GM18511 (cell line): ENCODE measurements around the gene CLHC1.
"Not testable (repeated sequence)": the region's sequence is repeated elsewhere in the genome, so short reads cannot be mapped to it uniquely, and the experiment has no call there.

Experiments used
- ATAC-seq: cut with Tn5 transposase; IDR thresholded peaks from one replicate; pipeline ENCODE4 v1.9.1; 2021; ENCODE audit warnings: mild to moderate bottlenecking, moderate library complexity; ENCODE audit not compliant: unreplicated experiment

The CLHC1 gene

DNA sequence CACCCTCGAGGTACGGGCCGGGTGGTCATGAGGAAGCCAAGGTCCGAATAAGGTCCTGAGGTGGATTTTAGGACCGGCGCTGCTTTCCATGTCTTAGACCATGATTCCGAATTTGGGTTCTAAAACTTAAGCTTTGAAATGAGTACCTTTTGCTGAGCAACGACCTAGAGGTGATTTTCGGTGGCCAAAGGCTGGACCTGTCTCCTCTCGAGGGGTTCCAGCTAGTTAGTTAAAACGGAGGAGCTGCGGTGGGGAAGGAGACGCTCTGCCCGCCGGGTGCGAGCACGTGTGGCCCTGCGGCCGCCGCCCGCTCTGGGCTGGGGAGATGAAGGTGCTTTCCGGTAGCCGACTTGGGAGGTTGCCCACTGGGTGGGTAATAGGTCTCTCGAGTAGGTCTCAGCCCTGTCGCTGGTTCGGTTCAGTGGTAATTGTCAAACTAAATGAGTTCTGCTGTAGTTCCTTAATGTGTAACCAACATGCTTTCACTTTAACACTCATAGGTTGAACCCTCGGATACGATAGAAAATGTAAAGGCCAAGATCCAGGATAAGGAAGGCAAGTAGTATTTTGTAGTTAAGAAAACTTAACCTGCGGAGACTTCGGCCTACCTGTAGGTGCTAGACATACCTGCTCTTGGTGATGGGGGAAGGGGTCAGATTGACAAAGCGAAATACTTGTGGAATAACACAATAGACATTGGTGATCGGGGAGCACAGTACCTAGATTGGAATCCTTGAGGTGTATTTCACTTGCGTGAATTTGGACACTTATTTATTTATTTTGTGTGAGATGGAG is 967 bp upstream of the CLHC1 start:
- peak; percentile 36 for ATAC-seq

DNA sequence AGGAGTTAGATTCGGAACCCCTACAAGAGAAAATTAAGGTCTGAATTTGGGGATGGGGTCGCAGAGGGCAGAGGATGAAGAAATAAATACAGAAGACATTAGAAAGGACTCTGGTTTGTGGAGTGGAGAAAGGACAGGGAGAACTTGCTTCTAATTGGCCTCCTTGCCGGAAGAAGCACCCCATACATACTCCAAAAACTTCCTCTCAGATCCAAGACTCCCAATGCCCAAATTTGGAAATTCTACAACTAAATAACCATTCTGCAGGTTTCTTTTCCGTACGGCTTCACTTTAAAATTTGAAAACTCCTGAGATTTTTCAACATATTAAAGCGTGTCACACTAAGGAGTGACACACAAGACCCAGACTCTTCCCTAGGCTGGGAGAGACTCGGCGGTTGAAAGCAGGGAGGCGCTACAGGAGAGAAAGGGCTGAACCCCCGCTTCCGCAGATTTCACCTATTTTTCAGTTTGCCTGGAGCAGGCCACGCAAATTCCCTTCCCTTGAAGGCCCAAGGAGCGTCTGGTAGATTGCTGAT is 478 bp downstream of the CLHC1 start:
- ATAC-seq = no peak

DNA sequence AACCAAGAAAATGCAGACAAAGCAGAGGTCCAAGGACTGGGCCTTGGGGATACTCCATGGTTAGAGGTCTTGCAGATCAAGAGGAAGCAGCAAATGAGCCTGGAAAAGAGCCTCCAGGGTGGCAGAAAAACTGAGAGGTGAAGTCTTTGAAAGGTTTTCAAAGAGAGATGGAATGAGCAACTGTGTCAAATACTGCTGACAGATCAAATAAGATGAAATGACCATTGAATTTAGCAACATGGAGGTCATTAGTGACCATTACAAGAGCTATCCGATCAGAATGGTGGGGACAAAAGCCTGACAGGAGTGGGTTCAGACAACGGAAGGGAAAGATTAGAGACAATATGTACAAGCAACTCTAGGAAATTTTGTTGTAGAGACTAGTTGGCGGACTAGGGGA is 1.5 kb downstream of the CLHC1 start:
- ATAC-seq = no peak

DNA sequence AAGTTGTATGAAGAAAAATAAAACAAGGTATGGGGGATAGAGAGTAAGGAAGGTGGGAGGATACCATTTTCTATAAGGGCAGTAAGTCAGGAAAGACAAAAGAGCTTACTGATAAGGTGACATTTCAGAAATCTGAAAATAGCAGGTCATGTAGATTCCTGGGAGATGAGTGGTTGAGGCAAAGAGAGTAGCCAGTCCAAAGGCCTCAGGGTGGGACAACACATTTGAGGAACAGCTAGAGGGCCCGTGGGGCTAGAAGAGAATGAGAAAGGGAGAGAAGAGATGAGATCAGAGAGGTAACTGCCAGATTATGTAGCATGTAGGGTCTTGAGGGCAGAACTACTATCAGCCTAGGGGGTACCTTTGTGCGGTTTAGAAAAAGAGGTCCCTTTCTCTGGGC is 2.9 kb downstream of the CLHC1 start:
- no peak for ATAC-seq

DNA sequence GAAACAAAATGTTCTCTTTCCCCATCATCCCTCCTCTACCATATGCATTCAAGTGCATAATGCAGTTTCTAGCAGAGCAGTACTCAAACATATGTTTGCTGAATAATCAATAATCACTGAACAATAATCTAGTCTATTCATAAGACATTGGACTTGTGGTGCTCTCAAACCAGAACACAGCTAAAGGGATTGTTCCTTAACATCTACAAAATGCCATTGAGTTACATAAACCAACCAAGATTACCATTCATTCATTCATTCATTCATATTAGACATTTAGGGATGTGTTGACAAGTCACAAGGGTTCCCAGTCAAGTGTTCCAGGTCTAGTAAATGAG is 3.9 kb downstream of the CLHC1 start:
- ATAC-seq = no peak

- not testable (repeated sequence) for ATAC-seq
Observed at GRCh38 chr2:55227437-55228225, 4.5 kb downstream of the CLHC1 start.

DNA sequence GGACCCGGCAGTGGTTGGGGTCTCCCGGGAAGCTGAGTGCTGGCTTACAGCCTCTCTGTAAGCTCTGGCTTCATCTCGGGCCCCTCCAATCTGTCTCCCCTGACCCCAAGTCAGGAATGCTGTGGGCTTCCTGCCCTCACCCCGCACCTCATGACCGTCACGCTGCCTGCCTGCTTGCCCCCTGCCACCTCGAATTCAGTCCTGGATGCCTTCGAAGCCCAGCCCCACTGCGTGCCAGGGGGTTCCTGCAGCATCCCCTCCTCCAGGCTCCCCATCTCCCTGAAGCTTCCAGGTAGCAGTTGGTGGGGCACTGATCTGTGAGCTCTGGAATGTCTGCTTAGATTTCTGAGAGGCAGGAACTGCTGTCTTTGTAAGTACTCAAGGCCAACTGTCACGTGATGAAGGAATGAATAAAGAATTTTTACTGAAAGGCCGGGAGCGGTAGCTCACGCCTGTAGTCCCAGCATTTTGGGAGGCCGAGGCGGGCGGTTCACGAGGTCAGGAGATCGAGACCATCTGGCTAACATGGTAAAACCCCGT is 6.5 kb downstream of the CLHC1 start:
- no peak for ATAC-seq

DNA sequence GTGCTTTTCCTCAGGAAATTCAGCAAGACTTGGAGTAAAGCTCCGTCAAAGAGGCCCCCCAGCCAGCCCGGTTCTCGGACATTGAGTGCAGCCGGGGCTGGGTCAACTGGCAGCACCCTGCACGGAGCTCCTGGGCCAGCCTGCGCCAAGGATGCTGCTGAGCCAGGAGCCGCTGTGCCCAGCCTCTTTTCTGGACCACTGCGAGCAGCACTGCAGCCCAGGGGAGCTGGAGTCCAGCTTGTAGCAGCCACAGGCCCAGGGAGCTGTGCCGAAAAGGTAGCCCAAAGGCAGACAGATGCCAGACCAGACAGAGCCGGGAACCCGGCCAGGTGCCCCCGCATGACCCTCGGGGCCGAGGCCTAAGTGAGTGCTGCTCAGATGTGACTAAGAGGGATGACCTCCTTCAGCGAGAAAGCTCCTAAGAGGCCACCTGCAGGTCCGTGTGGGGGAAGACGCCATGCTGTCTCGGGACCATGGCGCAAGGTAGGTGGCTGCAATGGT is 7.3 kb downstream of the CLHC1 start:
- ATAC-seq = no peak

DNA sequence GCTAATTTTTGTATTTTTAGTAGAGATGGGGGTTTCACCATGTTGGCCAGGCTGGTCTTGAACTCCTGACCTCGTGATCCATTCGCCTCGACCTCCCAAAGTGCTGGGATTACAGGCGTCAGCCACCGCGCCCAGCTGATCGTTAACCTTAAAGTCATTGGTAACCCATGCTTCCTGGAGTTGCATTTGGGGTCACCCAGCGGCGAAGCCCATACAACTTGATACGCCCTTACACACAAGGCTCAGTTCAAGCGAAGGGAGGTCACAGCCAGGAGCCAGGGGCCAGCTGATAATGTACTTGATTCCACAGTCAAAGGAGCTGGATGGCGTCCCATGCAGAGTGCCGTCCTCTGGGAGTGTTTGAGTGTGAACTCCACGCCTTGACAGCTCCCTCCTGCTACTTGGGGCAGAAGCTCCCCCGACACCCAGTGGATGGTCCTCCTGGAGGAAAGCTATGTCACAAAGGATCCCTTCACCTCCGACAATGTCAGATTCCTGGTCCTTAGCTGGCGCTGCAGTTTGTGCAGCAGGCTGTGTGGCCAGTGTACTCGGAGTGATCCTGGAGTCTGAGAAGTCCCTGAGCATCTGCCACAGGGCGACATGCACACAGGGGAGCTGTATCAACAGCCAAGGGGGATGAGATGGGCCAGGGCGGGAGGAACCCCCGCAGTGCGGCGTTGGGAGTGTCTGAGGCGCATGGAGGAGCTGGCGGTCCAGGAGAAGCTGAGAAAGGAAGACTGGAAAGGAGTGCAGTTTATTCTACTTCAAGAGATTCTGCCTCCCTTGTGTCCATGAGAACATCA is 7.9 kb downstream of the CLHC1 start:
- ATAC-seq = no peak

DNA sequence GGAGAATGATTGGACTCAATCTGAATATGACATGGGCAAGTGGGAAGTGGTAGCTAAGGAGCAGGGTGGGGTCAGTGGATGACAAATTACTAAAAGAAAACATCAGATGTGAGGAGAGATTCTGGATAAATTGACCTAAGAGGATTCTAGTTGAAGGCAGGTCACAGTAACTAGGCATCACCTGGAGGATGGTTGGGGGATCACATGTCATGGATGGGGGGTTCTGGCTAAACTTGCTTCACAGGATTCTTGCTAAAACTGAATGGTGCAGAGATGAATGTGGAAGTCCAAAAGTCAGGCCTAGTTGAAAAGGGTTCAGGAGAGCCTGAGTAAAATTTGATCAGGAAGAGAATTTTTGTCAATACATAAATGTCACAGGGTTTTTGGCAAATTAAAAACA is 18.3 kb downstream of the CLHC1 start:
- no peak for ATAC-seq

- ATAC-seq = no peak
Observed at GRCh38 chr2:55204950-55205349, 27.1 kb downstream of the CLHC1 start.

DNA sequence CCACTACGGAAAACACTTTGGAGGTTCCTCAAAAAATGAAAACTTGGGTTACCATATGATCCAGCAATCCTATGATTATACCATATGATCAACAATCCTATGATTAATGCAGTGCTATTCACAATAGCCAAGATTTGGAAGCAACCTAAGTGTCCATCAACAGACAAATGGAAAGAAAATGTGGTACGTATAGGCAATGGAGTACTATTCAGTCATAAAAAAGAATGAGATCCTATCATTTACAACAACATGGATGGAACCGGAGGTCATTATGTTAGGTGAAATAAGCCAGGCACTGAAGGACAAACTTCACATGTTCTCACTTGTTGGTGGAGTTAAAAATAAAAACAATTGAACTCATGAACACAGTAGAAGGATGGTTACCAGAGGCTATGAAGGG is 27.6 kb downstream of the CLHC1 start:
- ATAC-seq = no peak

- no peak for ATAC-seq
Observed at GRCh38 chr2:55200416-55200815, 31.7 kb downstream of the CLHC1 start.

GRCh38 chr2:55196526-55196925 is 35.6 kb downstream of the CLHC1 start:
- no peak for ATAC-seq

- ATAC-seq = not testable (repeated sequence)
Observed at GRCh38 chr2:55191888-55192287, 40.2 kb downstream of the CLHC1 start.

DNA sequence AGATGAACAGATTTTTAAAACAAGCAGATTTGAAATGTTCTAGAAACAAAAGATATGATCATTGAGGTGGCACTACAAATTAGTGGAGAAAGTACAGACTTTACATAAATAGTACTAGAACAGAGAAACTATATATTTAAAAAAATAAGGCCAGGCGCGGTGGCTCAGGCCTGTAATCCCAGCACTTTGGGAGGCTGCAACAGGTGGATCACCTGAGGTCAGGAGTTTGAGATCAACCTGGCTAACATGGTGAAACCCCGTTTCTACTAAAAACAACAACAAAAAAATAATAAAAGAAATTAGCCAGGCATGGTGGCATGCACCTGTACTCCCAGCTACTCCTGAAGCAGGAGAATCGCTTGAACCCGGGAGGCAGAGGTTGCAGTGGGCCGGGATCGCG is 45.3 kb downstream of the CLHC1 start:
- ATAC-seq = not testable (repeated sequence)

- ATAC-seq = no peak
Observed at GRCh38 chr2:55180374-55180773, 51.7 kb downstream of the CLHC1 start.

GRCh38 chr2:55176094-55176415 is 56.0 kb downstream of the CLHC1 start:
- ATAC-seq = no peak

DNA sequence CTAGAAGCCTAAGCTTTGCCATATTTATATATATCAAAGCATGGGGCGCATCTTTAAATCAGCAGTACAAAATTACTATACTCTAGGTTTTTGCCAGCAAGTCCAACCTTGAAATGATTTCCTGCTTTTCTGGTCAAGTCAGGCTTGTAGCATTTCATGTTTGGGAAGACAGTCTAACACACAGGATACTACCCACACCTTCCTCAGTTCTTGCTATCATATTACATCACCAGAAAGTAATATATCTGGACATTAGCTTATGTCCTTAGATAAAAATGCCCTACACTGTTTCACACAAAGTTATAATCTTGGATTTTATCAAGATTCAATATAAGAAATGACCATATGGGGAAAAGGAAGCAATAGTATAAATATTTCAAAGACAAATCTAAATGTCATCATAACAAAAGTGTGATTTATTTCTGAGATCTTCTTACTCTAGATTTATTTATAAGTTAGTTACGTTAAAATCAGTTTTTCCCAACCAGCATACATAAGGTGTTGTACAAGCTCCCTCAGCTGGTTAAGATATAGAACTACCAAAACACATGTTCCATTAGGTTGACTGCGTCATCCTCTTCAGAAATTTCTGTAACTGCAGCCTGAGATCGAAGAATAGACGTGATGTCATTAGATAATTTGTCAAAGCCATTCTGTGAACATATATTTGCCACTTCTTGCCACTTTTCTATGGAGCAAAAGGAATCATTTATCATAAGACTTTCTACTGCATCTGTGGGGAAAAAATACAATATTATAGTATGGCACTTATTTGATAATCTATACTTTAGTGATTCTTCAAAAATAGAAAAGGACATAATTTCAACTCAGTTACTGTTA is 56.6 kb downstream of the CLHC1 start:
- ATAC-seq = peak; percentile 84

GRCh38 chr2:55173438-55174054 is 58.5 kb downstream of the CLHC1 start:
- ATAC-seq = no peak
